Pancreas (tissue), 10 donors: Measurements from ENCODE around the gene C14orf119. TPM values are rescaled to one million over a fixed set of nuclear protein-coding genes. Genes with fewer than 3 reads are reported as not detected.

Source experiments
- ATAC-seq, 4 donors: fragments of 200-7000 bp; cut with Tn5 transposase; one replicate each; pipeline versions ENCODE4 v1.8.0 to v1.9.1; 2020; ENCODE audit warnings: mild to moderate bottlenecking in 4 of 4, moderate library complexity in 4 of 4
- DNase-seq, 6 donors: peaks; one replicate each; pipeline ENCODE4 v3.0.0-alpha.2; 2020
- FAIRE-seq: peaks from 2 replicates; lab custom pipeline; 2012; peaks lifted over from hg19 to GRCh38; lab: Jason Lieb, UNC
- H3K27ac ChIP-seq, 4 donors: fragments of 200-600 bp; sonication (generic); 1 replicate in 3 of 4; 2 replicates in 1 of 4; pipeline versions ENCODE4 v1.5.0 to v1.8.0; 2020
- H3K27me3 ChIP-seq, 4 donors: fragments of 200-600 bp; one replicate each; pipeline ENCODE4 v1.8.0; 2021
- H3K36me3 ChIP-seq, 3 donors: fragments of 200-600 bp; sonication (generic) in 1 of 3; one replicate each; pipeline versions ENCODE4 v1.5.0 to v1.8.0; 2020 to 2021
- H3K4me1 ChIP-seq, 3 donors: fragments of 200-600 bp; one replicate each; pipeline ENCODE4 v1.8.0; 2021
- H3K4me3 ChIP-seq, 4 donors: fragments of 200-600 bp; sonication (generic) in 2 of 4; one replicate each; pipeline versions ENCODE4 v1.5.0 to v1.8.0; 2020 to 2021
- H3K9me3 ChIP-seq, 4 donors: fragments of 200-600 bp; one replicate each; pipeline ENCODE4 v1.8.0; 2021
- CTCF ChIP-seq, 4 donors: fragments of 200-600 bp; sonication (generic) in 3 of 4; IDR thresholded peaks; one replicate each; pipeline versions ENCODE4 v1.5.0 to v1.8.0; 2021; ENCODE audit warnings: antibody characterized with exemption in 4 of 4
- WGBS, 2 donors: extraction: QIAGEN DNeasy Blood & Tissue Kit; methylation state at CpG; one replicate each; pipeline ENCODE4 v1.1.7; 2013; 5-methylcytosine and 5-hydroxymethylcytosine counted together
- intact Hi-C, 3 donors: fragments of 100-400 bp; cut with DNase I; formaldehyde crosslinking; loops; one replicate each; pipeline versions ENCODE4 v1.11.1 to v1.14.2; 2022
- polyA plus RNA-seq, 2 donors: library from polyadenylated mRNA; stranded (reverse); fragments of 200-250 nt; gene quantifications; one replicate each; pipeline ENCODE4 v1.2.3, GENCODE V29; 2013
- total RNA-seq, 6 donors: library from RNA; stranded (reverse); fragmentation: NEBNext Ultra II Directional in 4 of 6; extraction: Animal tissue kit (Norgen Biotek cat#: 25700) in 4 of 6; gene quantifications; one replicate each; pipeline versions ENCODE4 v1.2.1 to v1.2.4, GENCODE V29; 2021 to 2023
- donor health status: healthy with polysubstance abuse.
- donor health status: DM: no; HTN: no; CAD: no; lungs with moderate emphysema.
- donor health status: DM: no; HTN: no; CAD: no.
- donor health status: control.
- donor health status: control.
- donor health status: Bipolar disorder and iron deficiency.
- donor health status: DM: yes; HTN: yes; CAD: no.
- donor health status: DM: no; HTN: no; CAD: no.
- donor health status: DM: no; HTN: no; CAD: no.
- donor health status: DM: yes; HTN: yes; CAD: no.

C14orf119 gene
- total and polyA plus RNA-seq, 8 donors, result 7.5 to 22.7 (median 13.6) TPM

- FAIRE-seq, result no peak
- ATAC-seq, result peak; percentile 60 to 76 (median 68)
- DNase-seq, result peak; percentile 64 to 89 (median 79)
- Histone ChIP-seq H3K27ac (peak within 1 kb of the TSS; percentile 28 to 65 (median 54)), H3K4me1 (peaks cover 0 to 11% (median 1%) of the 10 kb centered on the region in 3 donors), H3K27me3 (no peaks in the 10 kb centered on the region), H3K9me3 (no peaks in the 10 kb centered on the region), H3K36me3 (peaks cover 5 to 21% (median 17%) of the 10 kb centered on the region in 3 donors), H3K4me3 (peak within 1 kb of the TSS; percentile 43 to 63 (median 52))
- intact Hi-C loops, result loop anchor here in 2 of 3 donors (5.0 to 10.0 kb wide), 2 partner anchors 62 to 70 kb away; no protein-coding TSS in a partner anchor
- WGBS, 2 donors, result 3 to 4% methylated on average over 35 to 73 of the region's 73 CpGs
- TF ChIP-seq CTCF (IDR thresholded peaks at IDR 0.05), result no peak
Observed at GRCh38 chr14:23056956-23057756, 38.1 kb upstream of the C14orf119 start, which contains the start of gene CDH24. CDH24 (minus strand) TSS chr14:23057520; CDS start chr14:23055733, 1,787 bp downstream.

GRCh38 chr14:23057757-23058653 is 37.3 kb upstream of the C14orf119 start:
- H3K9me3 ChIP-seq, result no peaks in the 10 kb centered on the region
- FAIRE-seq, result no peak
- intact Hi-C loops, result loop anchor here (2.0 to 10.0 kb wide), 3 partner anchors 63 to 71 kb away; no protein-coding TSS in a partner anchor
- H3K27me3 ChIP-seq, result no peaks in the 10 kb centered on the region
- peak overlapping the region; percentile 43 to 63 (median 52) for H3K4me3 ChIP-seq
- peak; percentile 78 to 97 (median 90) for DNase-seq
- peaks cover 8 to 29% (median 25%) of the 10 kb centered on the region in 3 donors for H3K36me3 ChIP-seq
- peak; percentile 93 to 95 (median 94) for TF ChIP-seq CTCF (IDR thresholded peaks at IDR 0.05)
- H3K4me1 ChIP-seq, result peaks cover 0 to 15% (median 3%) of the 10 kb centered on the region in 3 donors
- peak; percentile 78 to 92 (median 87) for ATAC-seq
- peak overlapping the region; percentile 28 to 65 (median 54) for H3K27ac ChIP-seq
- 0% methylated on average over 51 of the region's 51 CpGs for WGBS, 2 donors

- ATAC-seq, result no peak
- no peak for FAIRE-seq
- no peak overlapping the region for H3K4me3 ChIP-seq
- DNase-seq, result no peak
- 87 to 88% methylated on average over 32 of the region's 32 CpGs for WGBS, 2 donors
- H3K27ac ChIP-seq, result peak overlapping the region in 1 of 4 donors; percentile 65
- H3K9me3 ChIP-seq, result no peaks in the 10 kb centered on the region
- TF ChIP-seq CTCF (IDR thresholded peaks at IDR 0.05), result no peak
- H3K27me3 ChIP-seq, result no peaks in the 10 kb centered on the region
- H3K36me3 ChIP-seq, result peaks cover 10 to 37% (median 34%) of the 10 kb centered on the region in 3 donors
- intact Hi-C loops, result loop anchor here (2.0 to 10.0 kb wide), 3 partner anchors 64 to 72 kb away; no protein-coding TSS in a partner anchor
- peaks cover 0 to 15% (median 3%) of the 10 kb centered on the region in 3 donors for H3K4me1 ChIP-seq
Observed at GRCh38 chr14:23058654-23059504, 36.4 kb upstream of the C14orf119 start.

- no peak for TF ChIP-seq CTCF (IDR thresholded peaks at IDR 0.05)
- DNase-seq, result no peak
- ATAC-seq, result no peak
Observed at GRCh38 chr14:23060536-23061260, 34.6 kb upstream of the C14orf119 start.

More at GRCh38 chr14:23060536-23061260, 34.6 kb upstream of the C14orf119 start:
- FAIRE-seq, result no peak
- Histone ChIP-seq H3K36me3 (peaks cover 10 to 48% (median 45%) of the 10 kb centered on the region in 3 donors), H3K9me3 (no peaks in the 10 kb centered on the region), H3K27me3 (no peaks in the 10 kb centered on the region), H3K27ac (peak overlapping the region in 1 of 4 donors; percentile 62), H3K4me1 (peaks cover 0 to 15% (median 3%) of the 10 kb centered on the region in 3 donors), H3K4me3 (no peak overlapping the region)
- intact Hi-C loops, result no loop called here
- 93 to 94% methylated on average over 17 of the region's 17 CpGs for WGBS, 2 donors
